ACC112 (cell line): ENCODE data around the gene BRSK1.

ENCODE experiments used
- H2AFZ ChIP-seq: fragments of 200-600 bp; sonication (generic); one replicate; pipeline ENCODE4 v1.6.0; 2017; ENCODE audit warnings: antibody characterized with exemption, low read length; ENCODE audit not compliant: unreplicated experiment
- H3K27ac ChIP-seq: fragments of 200-600 bp; sonication (generic); 2 replicates; pipeline ENCODE4 v1.5.1; 2014; ENCODE audit warnings: low read depth, mild to moderate bottlenecking, antibody characterized with exemption, low read length, moderate library complexity
- H3K27me3 ChIP-seq: fragments of 200-600 bp; sonication (generic); 2 replicates; pipeline ENCODE4 v1.6.1; 2014; ENCODE audit warnings: mild to moderate bottlenecking, antibody characterized with exemption, low read length, moderate library complexity, mixed read lengths; ENCODE audit not compliant: insufficient read depth
- H3K36me3 ChIP-seq: fragments of 200-600 bp; sonication (generic); 2 replicates; pipeline ENCODE4 v1.6.1; 2016; ENCODE audit warnings: mild to moderate bottlenecking, antibody characterized with exemption, low read length, moderate library complexity, mixed read lengths; ENCODE audit not compliant: insufficient read depth
- H3K4me1 ChIP-seq: fragments of 200-600 bp; sonication (generic); one replicate; pipeline ENCODE4 v1.6.1; 2016; ENCODE audit warnings: low read length, mixed read lengths; ENCODE audit not compliant: insufficient read depth, unreplicated experiment, control insufficient read depth
- H3K4me3 ChIP-seq: fragments of 200-600 bp; sonication (generic); 2 replicates; pipeline ENCODE4 v1.5.1; 2014; ENCODE audit warnings: mild to moderate bottlenecking, low read depth, low read length
- H3K79me2 ChIP-seq: fragments of 200-600 bp; sonication (generic); one replicate; pipeline ENCODE4 v1.6.0; 2016; ENCODE audit warnings: low read length; ENCODE audit not compliant: control insufficient read depth, unreplicated experiment, insufficient read depth

Gene BRSK1

DNA sequence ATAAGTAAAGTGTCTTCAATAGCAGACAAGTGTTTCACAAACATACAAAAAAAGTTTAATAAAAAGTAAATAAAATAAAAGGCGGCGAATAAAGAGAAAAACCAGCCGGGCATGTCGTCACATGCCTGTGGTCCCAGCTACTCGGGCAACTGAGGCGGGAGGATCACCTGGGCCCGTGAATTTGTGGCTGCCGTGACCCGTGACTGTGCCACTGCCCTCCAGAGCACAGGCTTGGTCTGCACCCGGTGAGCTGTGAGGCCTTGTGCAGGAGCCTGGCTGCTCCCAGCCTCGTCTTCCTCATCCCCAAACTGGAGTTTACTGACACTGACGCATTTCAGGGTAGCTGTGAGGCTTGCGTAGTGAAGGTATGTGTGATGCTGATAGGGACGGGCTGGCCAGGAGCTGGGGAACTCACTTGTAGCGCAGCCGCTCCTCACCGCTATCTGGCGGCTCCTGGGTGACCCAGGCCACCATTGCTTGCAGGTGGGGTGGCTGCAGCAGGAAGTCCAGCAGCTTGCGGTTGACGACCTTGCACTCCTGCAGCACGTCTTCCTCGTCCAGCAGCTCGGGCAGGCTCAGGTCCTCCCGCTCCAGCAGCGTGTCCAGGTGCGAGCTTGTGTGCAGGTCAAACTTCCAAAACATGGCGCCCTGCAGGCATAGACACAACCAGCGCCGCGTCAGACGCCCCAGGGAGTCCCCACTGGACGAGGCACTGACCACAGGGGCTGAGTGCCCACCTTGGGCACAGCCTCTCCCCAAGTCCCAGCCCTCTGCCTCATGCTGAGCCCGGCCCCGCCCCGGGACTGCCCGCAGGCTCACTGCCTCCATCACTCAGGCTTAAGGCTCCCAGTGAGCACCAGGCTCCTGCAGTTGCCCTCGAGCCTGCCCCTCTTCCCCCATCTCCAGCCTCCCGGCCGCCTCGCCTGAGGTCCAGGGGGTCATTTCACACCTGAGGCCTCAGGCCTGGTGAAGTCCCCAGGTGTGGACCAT lies 37.0 kb upstream of the BRSK1 start:
- H3K36me3 ChIP-seq, result no peaks in the 10 kb centered on the region
- no peaks in the 10 kb centered on the region for H3K4me1 ChIP-seq
- no peak overlapping the region for H3K4me3 ChIP-seq
- H3K27me3 ChIP-seq, result no peaks in the 10 kb centered on the region
- H3K79me2 ChIP-seq, result peaks cover 38% of the 10 kb centered on the region
- no peak overlapping the region for H3K27ac ChIP-seq
- H2AFZ ChIP-seq, result no peak overlapping the region

DNA sequence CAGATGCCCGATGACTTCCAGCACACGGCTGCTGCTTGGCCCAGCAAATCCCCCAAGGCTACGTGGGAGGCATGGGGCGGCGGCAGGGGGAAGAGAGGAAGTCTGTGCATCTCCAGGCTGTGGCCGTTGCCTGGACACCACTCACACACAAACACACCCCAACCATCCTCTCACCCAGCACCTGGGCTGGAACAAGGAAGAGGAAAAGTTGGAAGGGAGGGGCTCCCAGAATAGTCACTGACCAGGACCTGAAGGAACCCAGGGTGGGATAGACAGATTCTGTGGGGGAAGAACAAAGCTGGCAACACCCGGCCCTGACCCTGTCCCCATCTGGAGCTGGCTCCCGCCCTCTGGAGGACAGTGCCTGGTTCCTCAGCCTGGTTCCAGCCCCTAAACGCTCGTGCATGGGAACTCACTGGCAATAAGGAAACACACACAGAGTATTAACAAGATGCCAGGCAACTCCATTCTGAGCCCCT lies 36.1 kb upstream of the BRSK1 start:
- H3K36me3 ChIP-seq, result no peaks in the 10 kb centered on the region
- no peak overlapping the region for H3K27ac ChIP-seq
- H3K4me3 ChIP-seq, result no peak overlapping the region
- no peak overlapping the region for H2AFZ ChIP-seq
- H3K79me2 ChIP-seq, result peaks cover 47% of the 10 kb centered on the region
- no peaks in the 10 kb centered on the region for H3K4me1 ChIP-seq
- H3K27me3 ChIP-seq, result no peaks in the 10 kb centered on the region

DNA sequence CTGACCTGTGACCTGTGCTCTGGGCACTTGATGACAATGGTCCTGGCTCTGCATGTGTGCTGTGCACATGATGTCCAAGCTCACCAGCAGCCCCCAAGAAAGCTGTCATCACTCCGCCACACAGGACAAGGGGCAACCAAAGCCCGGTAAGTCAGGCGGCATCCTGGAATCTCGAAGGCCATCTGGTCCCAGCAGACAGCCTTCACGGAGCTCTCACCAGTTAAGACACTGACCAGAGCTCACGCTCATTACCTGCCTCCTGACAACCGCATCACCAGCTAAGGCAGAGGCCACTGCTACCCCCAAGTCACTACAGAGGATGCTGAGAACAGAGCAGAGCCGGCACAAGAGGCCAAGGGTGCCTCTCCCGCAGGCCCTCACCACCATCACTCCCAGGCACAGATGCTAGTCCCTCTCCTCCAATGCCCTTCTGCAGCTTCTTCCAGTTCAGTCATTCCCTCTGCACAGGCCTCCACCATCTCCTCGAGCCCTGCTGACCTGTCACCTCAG lies 35.6 kb upstream of the BRSK1 start:
- no peak overlapping the region for H2AFZ ChIP-seq
- no peaks in the 10 kb centered on the region for H3K36me3 ChIP-seq
- no peaks in the 10 kb centered on the region for H3K4me1 ChIP-seq
- no peak overlapping the region for H3K4me3 ChIP-seq
- no peak overlapping the region for H3K27ac ChIP-seq
- H3K27me3 ChIP-seq, result no peaks in the 10 kb centered on the region
- peaks cover 53% of the 10 kb centered on the region for H3K79me2 ChIP-seq

DNA sequence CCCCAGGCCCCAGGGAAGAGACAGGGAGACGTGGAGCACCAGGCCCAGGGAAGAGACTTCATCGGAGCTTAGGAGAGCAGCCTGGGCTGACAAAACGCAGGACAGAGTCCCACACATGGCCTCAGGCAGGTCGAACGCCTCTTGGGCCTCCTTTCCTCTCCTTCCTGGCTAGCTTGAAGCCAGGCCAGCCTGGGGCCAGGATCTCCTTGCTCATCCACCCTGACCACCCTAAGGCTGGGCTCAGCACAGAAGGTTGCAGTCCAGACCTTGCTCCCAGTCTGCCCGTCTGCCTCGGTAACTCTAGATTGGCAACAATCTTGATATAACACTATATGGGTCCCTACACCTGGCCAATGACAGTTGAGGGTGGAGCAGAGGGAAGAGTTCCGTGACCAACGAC lies 35.1 kb upstream of the BRSK1 start:
- Histone ChIP-seq H3K79me2 (peaks cover 58% of the 10 kb centered on the region), H3K27me3 (no peaks in the 10 kb centered on the region), H3K27ac (no peak overlapping the region), H3K4me1 (no peaks in the 10 kb centered on the region), H3K4me3 (no peak overlapping the region), H3K36me3 (no peaks in the 10 kb centered on the region), H2AFZ (no peak overlapping the region)

DNA sequence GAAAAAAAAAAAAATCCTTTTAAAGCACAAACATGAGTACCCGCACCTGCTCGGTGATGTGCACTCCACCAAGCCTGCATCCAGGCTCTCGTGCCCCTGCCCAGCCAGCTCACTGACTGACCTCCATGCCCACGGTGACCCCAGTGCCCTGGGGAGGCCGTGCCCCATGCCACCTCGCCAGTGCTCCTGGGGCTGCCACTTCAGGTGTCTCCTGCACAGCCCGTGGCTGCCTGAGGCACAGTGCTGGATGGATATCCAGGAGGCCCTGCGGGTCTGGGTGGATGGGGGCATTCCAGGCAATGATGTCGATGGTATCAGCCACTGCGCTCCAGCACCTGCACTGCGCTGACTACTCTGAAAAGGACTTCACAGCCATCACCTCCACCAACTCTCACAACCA lies 34.0 kb upstream of the BRSK1 start:
- Histone ChIP-seq H3K4me1 (no peaks in the 10 kb centered on the region), H3K79me2 (peaks cover 69% of the 10 kb centered on the region), H3K36me3 (no peaks in the 10 kb centered on the region)

DNA sequence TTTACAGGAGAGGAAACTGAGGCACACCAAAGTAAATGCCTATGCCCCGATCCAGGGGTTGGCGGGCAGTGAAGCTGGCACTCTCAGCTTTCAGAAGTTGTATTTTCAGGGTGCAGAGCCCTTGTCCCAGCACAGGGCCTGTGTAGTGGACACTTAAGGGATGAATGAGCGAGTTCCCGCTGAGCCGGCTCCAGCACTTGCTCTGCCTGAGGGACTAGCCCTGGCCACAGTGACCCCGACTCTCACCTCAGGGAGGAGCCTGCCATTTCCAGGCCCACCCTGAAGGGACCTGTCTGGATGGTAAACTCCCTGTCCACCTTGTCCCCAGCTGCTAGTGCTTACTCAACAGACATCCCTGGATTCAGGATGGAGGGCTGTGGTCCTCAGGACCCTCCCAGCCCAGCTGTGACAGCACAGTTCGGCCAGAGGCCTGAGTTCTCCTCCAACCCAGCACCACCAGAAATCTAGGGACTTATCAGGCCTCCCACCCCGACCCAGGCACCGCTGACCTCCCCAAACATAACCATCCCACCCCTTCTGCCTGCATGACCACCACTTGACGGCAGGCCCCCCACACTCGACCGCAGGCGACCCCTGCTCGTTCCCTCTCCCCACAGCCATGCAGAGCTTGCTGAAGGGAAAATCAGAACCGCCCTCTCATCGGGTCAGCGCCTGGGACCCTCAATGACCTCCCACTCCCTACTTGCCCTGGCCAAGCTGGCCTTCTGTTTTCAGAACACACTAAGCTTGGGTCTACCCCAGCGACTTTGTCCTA lies 33.3 kb upstream of the BRSK1 start:
- H3K36me3 ChIP-seq, result no peaks in the 10 kb centered on the region
- H3K4me3 ChIP-seq, result no peak overlapping the region
- H2AFZ ChIP-seq, result no peak overlapping the region
- H3K27ac ChIP-seq, result no peak overlapping the region
- H3K4me1 ChIP-seq, result peaks cover under 1% of the 10 kb centered on the region
- H3K79me2 ChIP-seq, result peaks cover 75% of the 10 kb centered on the region
- H3K27me3 ChIP-seq, result no peaks in the 10 kb centered on the region

More for the DNA sequence above, 34.0 kb upstream of the BRSK1 start:
- Histone ChIP-seq H2AFZ (no peak overlapping the region), H3K4me3 (no peak overlapping the region), H3K27me3 (no peaks in the 10 kb centered on the region), H3K27ac (no peak overlapping the region)

DNA sequence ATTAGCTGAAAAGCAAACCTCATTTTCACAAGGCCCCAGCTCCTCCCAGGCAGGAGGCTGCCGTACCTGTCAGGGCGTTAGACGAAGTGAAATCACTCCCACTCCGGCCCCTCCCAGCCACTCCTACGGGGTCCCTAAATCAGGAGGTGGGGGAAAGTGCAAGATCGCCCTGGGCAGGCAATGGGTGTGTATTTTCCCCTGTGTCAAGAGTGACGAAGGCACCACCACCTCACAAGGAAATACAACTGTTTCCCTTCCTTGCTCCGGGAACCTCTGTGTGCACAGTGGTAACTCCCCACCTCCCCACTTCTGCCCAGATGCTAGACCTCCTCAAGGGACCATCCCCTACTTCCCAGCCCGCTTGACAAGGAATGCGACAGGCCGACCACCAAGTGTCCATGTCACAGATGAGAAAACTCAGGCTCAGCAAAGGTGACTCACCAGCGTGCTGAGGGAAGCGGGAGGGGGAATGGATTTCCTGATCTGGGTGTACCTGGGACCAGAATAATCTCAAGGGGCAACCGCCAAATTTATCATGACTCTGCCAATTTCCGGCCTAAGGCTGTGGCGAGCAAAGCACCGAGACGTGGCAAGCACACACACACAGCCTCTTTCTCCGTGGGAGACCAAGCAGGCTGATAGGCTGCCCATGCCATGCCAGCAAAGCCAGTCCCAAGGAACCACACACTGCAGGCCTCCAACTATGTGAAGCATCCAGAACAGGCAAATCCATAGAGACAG lies 32.3 kb upstream of the BRSK1 start:
- Histone ChIP-seq H3K79me2 (peaks cover 86% of the 10 kb centered on the region), H3K4me3 (no peak overlapping the region), H3K36me3 (no peaks in the 10 kb centered on the region), H3K27me3 (no peaks in the 10 kb centered on the region), H3K27ac (no peak overlapping the region), H2AFZ (no peak overlapping the region), H3K4me1 (peaks cover 11% of the 10 kb centered on the region)

DNA sequence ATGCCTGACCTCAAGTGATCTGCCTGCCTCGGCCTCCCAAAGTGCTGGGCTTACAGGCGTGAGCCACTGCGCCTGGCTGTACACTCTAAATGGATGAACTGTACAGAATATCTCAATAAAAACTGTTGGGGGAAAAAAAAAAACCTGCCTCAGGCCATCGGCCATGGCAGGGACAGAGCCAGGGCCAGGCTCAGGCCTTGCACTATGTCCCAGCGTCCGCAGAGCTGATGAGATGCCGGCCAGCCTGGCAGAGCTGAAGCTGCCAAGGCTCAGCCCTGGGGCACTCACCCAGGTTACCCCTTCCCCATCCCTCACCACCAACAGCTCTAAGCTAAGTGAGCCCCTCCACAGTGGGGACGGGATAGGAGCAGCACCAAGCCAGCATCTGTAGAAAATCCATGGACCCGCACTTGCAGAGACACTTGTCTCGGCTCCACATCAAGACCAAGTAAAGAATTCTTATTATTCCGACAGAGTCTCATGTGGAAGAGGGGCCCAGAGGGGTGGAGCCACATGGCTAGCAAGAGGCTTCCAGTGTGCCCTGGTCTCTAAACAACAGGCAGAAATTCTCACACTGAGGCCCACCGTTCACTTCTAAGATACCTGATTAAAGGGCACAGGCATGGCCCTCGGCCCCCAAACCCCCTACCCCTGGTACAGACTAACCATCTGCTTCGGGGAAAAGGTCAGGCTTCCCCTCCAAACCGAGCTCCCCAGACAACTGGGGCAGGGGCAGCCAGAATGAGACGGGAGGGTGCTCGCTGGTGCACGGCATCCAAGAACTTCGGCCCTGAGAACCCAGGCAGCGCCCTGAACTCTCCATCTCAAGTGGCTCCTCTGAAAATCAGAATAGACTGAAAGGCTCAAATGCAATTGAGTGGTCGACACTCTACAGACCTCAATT lies 30.8 kb upstream of the BRSK1 start:
- Histone ChIP-seq H3K79me2 (peaks cover 95% of the 10 kb centered on the region), H2AFZ (no peak overlapping the region), H3K4me1 (peaks cover 14% of the 10 kb centered on the region), H3K36me3 (no peaks in the 10 kb centered on the region), H3K27ac (no peak overlapping the region), H3K27me3 (no peaks in the 10 kb centered on the region), H3K4me3 (no peak overlapping the region)

DNA sequence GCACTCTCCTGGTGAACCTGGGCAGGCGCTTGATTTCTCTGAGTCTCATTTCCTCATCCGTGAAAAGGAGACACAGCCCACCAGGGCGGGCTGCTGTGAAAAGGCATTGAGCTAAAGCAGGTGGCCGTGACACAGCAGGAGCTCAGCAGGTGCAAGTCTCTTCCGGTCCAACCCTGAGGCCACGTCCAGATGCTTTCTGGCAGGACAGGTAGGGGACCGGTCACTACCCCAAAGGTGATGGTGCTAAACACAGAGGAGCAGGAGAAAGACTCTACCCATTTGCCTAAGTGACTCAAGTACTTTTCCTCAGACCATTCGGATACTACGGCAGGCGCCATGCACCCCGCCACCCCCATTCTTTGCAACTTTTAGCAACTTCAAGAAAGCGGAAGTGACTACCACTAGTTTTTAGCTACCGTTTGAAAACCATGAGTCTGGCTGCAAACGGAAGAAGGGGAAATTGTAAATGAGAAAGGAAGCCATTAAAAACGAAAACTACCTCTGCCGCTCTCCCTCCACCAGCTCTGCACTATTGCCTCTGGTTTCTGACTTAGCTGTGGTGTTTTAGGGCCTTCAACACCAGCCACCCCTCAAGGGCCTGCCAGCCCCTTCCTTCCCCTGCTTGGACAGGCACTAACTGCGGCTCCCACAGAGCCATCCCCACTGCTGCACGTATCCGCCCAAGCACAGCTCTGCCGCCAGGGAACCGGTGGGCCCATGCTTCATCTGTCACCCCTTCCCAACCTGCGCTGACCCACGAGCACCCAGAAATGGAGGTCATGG lies 29.8 kb upstream of the BRSK1 start:
- peaks cover 14% of the 10 kb centered on the region for H3K4me1 ChIP-seq
- H3K4me3 ChIP-seq, result no peak overlapping the region
- H2AFZ ChIP-seq, result no peak overlapping the region

More for the DNA sequence above, 29.8 kb upstream of the BRSK1 start:
- H3K27ac ChIP-seq, result no peak overlapping the region
- no peaks in the 10 kb centered on the region for H3K27me3 ChIP-seq
- H3K79me2 ChIP-seq, result peaks cover 91% of the 10 kb centered on the region
- H3K36me3 ChIP-seq, result no peaks in the 10 kb centered on the region
